ENCODE data around the gene CFL2. TPM values are rescaled to one million over a fixed set of nuclear protein-coding genes. Genes with fewer than 3 reads are reported as not detected.
A peak's percentile ranks its signal among the peaks of the same experiment; 100 is the strongest.

The CFL2 gene
- total and polyA plus RNA-seq, 2 of the 13 experiments (the other 11 are each of a cell fraction or from before 2014, with no cell fraction given) = 114 to 158 TPM

- no peak overlapping the region for H3K27ac ChIP-seq (ENCODE audit: extremely low read length, insufficient read depth, low read length)
- intact Hi-C loops (cut with micrococcal nuclease; ENCODE audit: unreplicated experiment) (no loop called here), in situ Hi-C loops (cut with HindIII; ENCODE audit: extremely low pct_ligation_motif_present, low pct_unique_long_range_greater_than_20kb) (no loop called here)
- FAIRE-seq (no peak), ATAC-seq (no peak), DNase-seq (ENCODE audit: low spot score) (no peak)
- H3K4me2 ChIP-seq (ENCODE audit: low read depth, low read length) = peak overlapping the region; percentile 82
- peak overlapping the region; percentile 6 for H2AFZ ChIP-seq (ENCODE audit: low read length)
- peaks cover 21% of the 10 kb centered on the region for H3K79me2 ChIP-seq (ENCODE audit: insufficient read depth, low read length)
- peaks cover 32% of the 10 kb centered on the region for H3K4me1 ChIP-seq (ENCODE audit: insufficient read depth, low read length)
- peak overlapping the region; percentile 92 for H3K9ac ChIP-seq (ENCODE audit: insufficient read depth, low read depth, low read length)
- H3K27me3 ChIP-seq (ENCODE audit: control insufficient read depth in 1 of 2, insufficient read depth in 2 of 2, low read length in 2 of 2) = peaks cover 0 to 11% of the 10 kb centered on the region in 2 experiments; a peak in 4 of 5 replicates
- TSS peak; percentile 72 for BruUV-seq (replicated peaks)
- 28% methylated on average over 8 of the region's 8 CpGs for WGBS (ENCODE audit: low lambda C conversion rate)
- no peaks in the 10 kb centered on the region for H4K20me1 ChIP-seq (ENCODE audit: insufficient read depth, low read length)
- ChIA-PET POLR2A (interaction anchor here (0.7 to 5.4 kb wide), 16 partner anchors 7 to 1111 kb away, joined by 3 to 61 read pairs (median 6); partner anchors contain the start of genes BRMS1L, PSMA6 and SRP54), CTCF (ENCODE audit: low intra/inter-chr PET ratio, low total read pairs) (no interaction called here)
- peak overlapping the region; percentile 92 to 97 (median 96) for H3K4me3 ChIP-seq (replicated peaks in 1 of 3; ENCODE audit: insufficient read depth in 1 of 3, low read depth in 2 of 3, low read length in 3 of 3)
- no peaks in the 10 kb centered on the region for H3K9me3 ChIP-seq (ENCODE audit: low read length)
- H3K36me3 ChIP-seq (replicated peaks in 1 of 2; ENCODE audit: control insufficient read depth in 1 of 2, insufficient read depth in 2 of 2, low read length in 2 of 2) = peaks cover 6 to 10% of the 10 kb centered on the region in 2 experiments; a peak in 3 of 5 replicates
- TF ChIP-seq ATF7 (IDR thresholded peaks at IDR 0.05) = no peak
- no peak for TF ChIP-seq ATF7 (CRISPR knock-in tag; IDR thresholded peaks at IDR 0.05)
- TF ChIP-seq NR2F2 (IDR thresholded peaks at IDR 0.05; ENCODE audit: borderline replicate concordance, low read depth) = no peak
- TF ChIP-seq ZNF740 (CRISPR knock-in tag; IDR thresholded peaks at IDR 0.05) = no peak
- no peak for TF ChIP-seq SNRNP70 (IDR thresholded peaks at IDR 0.05; ENCODE audit: low read depth, low read length)
- no peak for TF ChIP-seq ZGPAT (CRISPR knock-in tag; IDR thresholded peaks at IDR 0.05)
- 0 out of 4 replicates have a peak, but pooled peaks of 1 of the 2 experiments have one; percentile 6 for TF ChIP-seq NR2F1 (CRISPR knock-in tag; IDR thresholded peaks at IDR 0.05)
- TF ChIP-seq CC2D1A (CRISPR knock-in tag; IDR thresholded peaks at IDR 0.05) = no peak
- no peak for TF ChIP-seq ZMYM2 (CRISPR knock-in tag; IDR thresholded peaks at IDR 0.05)
- TF ChIP-seq PCBP2 (optimal IDR thresholded peaks at IDR 0.05; ENCODE audit: low read depth, low read length, poor library complexity, severe bottlenecking) = no peak
- TF ChIP-seq ZFP91 (CRISPR knock-in tag; IDR thresholded peaks at IDR 0.05; ENCODE audit: borderline replicate concordance) = no peak
- TF ChIP-seq ETS1 (CRISPR knock-in tag; IDR thresholded peaks at IDR 0.05) = no peak
- TF ChIP-seq ZNF350 (CRISPR knock-in tag; IDR thresholded peaks at IDR 0.05; ENCODE audit: borderline replicate concordance, low read depth) = no peak
Measured at GRCh38 chr14:34715127-34715863, 902 bp upstream of the CFL2 start.

Data from HepG2 (cell line).